RWPE2 (cell line): ENCODE measurements around the gene AHDC1.

Experiments used
- ATAC-seq: fragments of 200-7000 bp; cut with Tn5 transposase; 3 replicates; pipeline ENCODE4 v1.9.1; 2021; ENCODE audit warnings: low read depth
- DNase-seq: peaks from one replicate; pipeline ENCODE4 v3.0.0-alpha.2; 2020; ENCODE audit warnings: low spot score
- H3K27ac ChIP-seq: fragments of 450-650 bp; 2 replicates; pipeline ENCODE4 v1.5.1; 2017; ENCODE audit warnings: mild to moderate bottlenecking; ENCODE audit not compliant: poor library complexity, severe bottlenecking
- H3K27me3 ChIP-seq: fragments of 250-450 bp; sonication (Bioruptor Pico); 2 replicates; pipeline ENCODE4 v1.5.1; 2021; ENCODE audit warnings: mild to moderate bottlenecking, moderate library complexity; ENCODE audit not compliant: insufficient read depth, poor library complexity, severe bottlenecking
- H3K36me3 ChIP-seq: fragments of 250-450 bp; sonication (Bioruptor Pico); 2 replicates; pipeline ENCODE4 v1.5.1; 2020; ENCODE audit warnings: low read depth, mild to moderate bottlenecking, moderate library complexity
- H3K4me1 ChIP-seq: fragments of 250-450 bp; sonication (Bioruptor Pico); 2 replicates; pipeline ENCODE4 v1.5.1; 2021; ENCODE audit warnings: mild to moderate bottlenecking, moderate library complexity; ENCODE audit not compliant: insufficient read depth, poor library complexity, severe bottlenecking
- H3K4me3 ChIP-seq: fragments of 250-450 bp; sonication (Bioruptor Pico); 2 replicates; pipeline ENCODE4 v1.5.1; 2021; ENCODE audit warnings: mild to moderate bottlenecking, moderate library complexity; ENCODE audit not compliant: severe bottlenecking
- H3K9me3 ChIP-seq: fragments of 250-450 bp; sonication (Bioruptor Pico); 2 replicates; pipeline ENCODE4 v1.5.1; 2021; ENCODE audit warnings: mild to moderate bottlenecking, moderate library complexity; ENCODE audit not compliant: severe bottlenecking
- CTCF ChIP-seq: fragments of 450-650 bp; IDR thresholded peaks from one replicate; pipeline ENCODE4 v1.5.1; 2017; ENCODE audit warnings: mild to moderate bottlenecking, moderate library complexity; ENCODE audit not compliant: poor library complexity, severe bottlenecking

AHDC1 gene

GRCh38 chr1:27496604-27497155, 107.3 kb downstream of the AHDC1 start:
- H3K27me3 ChIP-seq: no peaks in the 10 kb centered on the region
- DNase-seq: no peak

GRCh38 chr1:27492796-27493195, 111.1 kb downstream of the AHDC1 start:
- Histone ChIP-seq H3K4me1 (peaks cover 1% of the 10 kb centered on the region), H3K27me3 (no peaks in the 10 kb centered on the region), H3K36me3 (no peaks in the 10 kb centered on the region; the same call in 1 of the 2 replicates), H3K9me3 (no peaks in the 10 kb centered on the region), H3K4me3 (no peak overlapping the region), H3K27ac (peak overlapping the region; percentile 83)
- ATAC-seq (no peak), DNase-seq (no peak)
- TF ChIP-seq CTCF: no peak

More at GRCh38 chr1:27496604-27497155, 107.3 kb downstream of the AHDC1 start:
- TF ChIP-seq CTCF: peak; percentile 12
- Histone ChIP-seq H3K27ac (no peak overlapping the region), H3K4me1 (no peaks in the 10 kb centered on the region), H3K9me3 (no peaks in the 10 kb centered on the region), H3K36me3 (no peaks in the 10 kb centered on the region), H3K4me3 (no peak overlapping the region)
- ATAC-seq: peak; percentile 53

- Histone ChIP-seq H3K9me3 (no peaks in the 10 kb centered on the region), H3K27ac (peak overlapping the region; percentile 83), H3K4me3 (no peak overlapping the region), H3K27me3 (no peaks in the 10 kb centered on the region), H3K36me3 (no peaks in the 10 kb centered on the region; the same call in 1 of the 2 replicates), H3K4me1 (peaks cover 3% of the 10 kb centered on the region)
- DNase-seq (no peak), ATAC-seq (no peak)
- no peak for TF ChIP-seq CTCF
These were observed 111.9 kb downstream of the AHDC1 start for GRCh38 chr1:27491748-27492700.

GRCh38 chr1:27489973-27490741, 113.8 kb downstream of the AHDC1 start, which contains the start of gene WASF2:
TSS of gene WASF2 (minus strand) at chr1:27490167. CDS start at chr1:27428890, 61,277 bp downstream.
- peak; percentile 95 for DNase-seq
- peak within 1 kb of the TSS; percentile 93 for H3K4me3 ChIP-seq
- H3K27ac ChIP-seq: peak within 1 kb of the TSS; percentile 83
- peak; percentile 91 for ATAC-seq
- peaks cover 3% of the 10 kb centered on the region for H3K4me1 ChIP-seq
- TF ChIP-seq CTCF: no peak
- peaks cover 5% of the 10 kb centered on the region for H3K36me3 ChIP-seq
- H3K9me3 ChIP-seq: no peaks in the 10 kb centered on the region
- no peaks in the 10 kb centered on the region for H3K27me3 ChIP-seq
